Keratinocyte (primary cell): Measurements from ENCODE around the gene KIF16B.

Experiments used
- EZH2 ChIP-seq: IDR thresholded peaks from one replicate; pipeline ENCODE4 v1.6.1; 2012; ENCODE audit warnings: inconsistent platforms, mild to moderate bottlenecking, low read length, moderate library complexity
- TF ChIP-seq, protein P1 (sequence below), 3 experiments: IDR thresholded peaks in 1 of 3; conservative IDR thresholded peaks in 1 of 3; optimal IDR thresholded peaks in 1 of 3; 2 replicates in 2 of 3; 3 replicates in 1 of 3; pipeline versions ENCODE3 to v1.5.1; 2011; ENCODE audit warnings: low read length in 3 of 3, mild to moderate bottlenecking in 3 of 3, moderate library complexity in 2 of 3, control low read depth in 1 of 3, inconsistent platforms in 1 of 3; ENCODE audit not compliant: insufficient read depth in 2 of 3; ENCODE audit errors: extremely low read depth in 1 of 3

DNA sequence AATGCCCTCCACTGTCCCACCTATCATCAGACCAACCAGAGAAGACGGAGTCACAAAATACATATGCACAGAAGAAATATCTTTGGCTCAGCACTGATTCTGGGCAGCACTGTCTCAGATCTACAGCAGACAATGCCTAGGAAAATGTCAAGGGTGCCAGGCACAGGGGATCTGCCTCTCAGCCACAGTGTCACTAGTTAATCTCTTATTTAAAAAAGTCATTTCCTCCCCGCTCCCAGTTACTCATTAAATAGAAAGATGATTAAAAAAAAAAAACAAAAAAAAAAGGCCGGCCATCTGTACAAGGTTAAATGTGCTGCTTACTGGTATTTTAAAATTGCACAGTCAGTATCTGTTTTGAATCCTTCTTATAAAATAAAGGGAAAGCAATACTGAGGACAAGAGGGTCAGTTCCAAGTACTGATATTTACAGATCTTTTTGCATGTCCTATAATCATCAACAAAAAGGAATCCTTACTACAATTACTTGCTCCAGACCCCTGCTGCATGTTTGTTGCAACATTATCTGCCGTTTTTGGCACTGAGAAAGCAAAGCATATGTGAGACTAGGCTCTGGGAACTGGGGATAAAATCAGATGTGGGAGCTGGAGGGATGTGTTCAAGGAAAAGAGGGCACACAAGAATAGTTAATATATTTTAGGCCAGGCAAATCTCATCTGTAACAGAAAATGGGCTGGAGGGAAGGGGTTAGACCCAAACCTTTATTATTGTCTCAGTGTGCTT lies 299.3 kb downstream of the KIF16B start:
- TF ChIP-seq EZH2, result no peak
- TF ChIP-seq, protein P1, sequence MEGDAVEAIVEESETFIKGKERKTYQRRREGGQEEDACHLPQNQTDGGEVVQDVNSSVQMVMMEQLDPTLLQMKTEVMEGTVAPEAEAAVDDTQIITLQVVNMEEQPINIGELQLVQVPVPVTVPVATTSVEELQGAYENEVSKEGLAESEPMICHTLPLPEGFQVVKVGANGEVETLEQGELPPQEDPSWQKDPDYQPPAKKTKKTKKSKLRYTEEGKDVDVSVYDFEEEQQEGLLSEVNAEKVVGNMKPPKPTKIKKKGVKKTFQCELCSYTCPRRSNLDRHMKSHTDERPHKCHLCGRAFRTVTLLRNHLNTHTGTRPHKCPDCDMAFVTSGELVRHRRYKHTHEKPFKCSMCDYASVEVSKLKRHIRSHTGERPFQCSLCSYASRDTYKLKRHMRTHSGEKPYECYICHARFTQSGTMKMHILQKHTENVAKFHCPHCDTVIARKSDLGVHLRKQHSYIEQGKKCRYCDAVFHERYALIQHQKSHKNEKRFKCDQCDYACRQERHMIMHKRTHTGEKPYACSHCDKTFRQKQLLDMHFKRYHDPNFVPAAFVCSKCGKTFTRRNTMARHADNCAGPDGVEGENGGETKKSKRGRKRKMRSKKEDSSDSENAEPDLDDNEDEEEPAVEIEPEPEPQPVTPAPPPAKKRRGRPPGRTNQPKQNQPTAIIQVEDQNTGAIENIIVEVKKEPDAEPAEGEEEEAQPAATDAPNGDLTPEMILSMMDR (optimal IDR thresholded peaks at IDR 0.05 in 1 of 3, IDR thresholded peaks at IDR 0.05 in 1 of 3, conservative IDR thresholded peaks at IDR 0.05 in 1 of 3; ENCODE audit: extremely low read depth in 1 of 3, insufficient read depth in 2 of 3, low read length in 3 of 3), result no peak
